Suppressor macrophage treated with lipopolysaccharide for 4 hours (primary cell): ENCODE measurements around the gene CCNH.

Experiments
- DNase-seq: peaks from one replicate; pipeline ENCODE4 v3.0.0-alpha.2; 2020

Gene CCNH

GRCh38 chr5:87412630-87413342 lies at the start of gene CCNH:
TSS of gene CCNH (minus strand) at chr5:87412930. CDS start at chr5:87412794, 136 bp downstream.
- DNase-seq = peak; percentile 99

- DNase-seq = no peak
Observed at GRCh38 chr5:87457706-87458105, 45.0 kb upstream of the CCNH start.

DNA sequence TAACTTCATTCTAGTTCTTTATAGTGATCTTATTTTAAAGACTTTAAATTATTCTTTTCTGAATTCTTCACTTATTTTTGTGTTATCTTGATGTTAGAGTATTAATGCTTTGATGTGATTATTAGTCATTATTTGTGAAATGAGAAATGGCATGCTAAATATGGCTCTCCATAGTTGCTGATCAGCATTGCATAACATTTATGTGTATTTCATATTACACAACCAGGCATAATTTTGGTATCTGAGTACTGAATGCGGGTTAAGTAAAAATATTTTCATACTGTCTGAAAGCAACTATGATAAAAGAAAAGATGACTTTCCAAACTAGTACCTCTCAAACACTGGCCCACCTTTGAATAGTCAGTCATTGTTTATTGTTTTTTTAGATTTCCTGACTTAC lies 41.1 kb upstream of the CCNH start:
- DNase-seq = no peak

GRCh38 chr5:87452837-87453236 lies 40.1 kb upstream of the CCNH start:
- DNase-seq = no peak

DNA sequence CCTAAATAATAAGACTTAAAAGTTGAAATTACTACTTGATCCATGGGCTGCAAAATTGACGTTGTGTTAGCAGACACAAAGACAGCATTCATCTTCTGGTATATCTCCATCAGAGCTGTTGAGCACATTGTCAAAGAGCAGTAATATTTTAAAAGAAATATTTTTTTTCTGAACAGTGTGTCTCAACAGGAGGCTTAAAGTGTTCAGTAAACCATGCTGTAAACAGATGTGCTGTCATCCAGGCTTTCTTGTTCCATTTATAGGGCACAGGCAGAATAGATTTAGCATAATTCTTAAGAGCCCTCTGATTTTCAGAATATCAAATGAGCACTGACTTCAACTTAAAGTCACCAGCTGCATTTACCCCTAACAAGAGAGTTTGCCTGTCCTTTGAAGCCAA lies 29.7 kb upstream of the CCNH start:
- no peak for DNase-seq

DNA sequence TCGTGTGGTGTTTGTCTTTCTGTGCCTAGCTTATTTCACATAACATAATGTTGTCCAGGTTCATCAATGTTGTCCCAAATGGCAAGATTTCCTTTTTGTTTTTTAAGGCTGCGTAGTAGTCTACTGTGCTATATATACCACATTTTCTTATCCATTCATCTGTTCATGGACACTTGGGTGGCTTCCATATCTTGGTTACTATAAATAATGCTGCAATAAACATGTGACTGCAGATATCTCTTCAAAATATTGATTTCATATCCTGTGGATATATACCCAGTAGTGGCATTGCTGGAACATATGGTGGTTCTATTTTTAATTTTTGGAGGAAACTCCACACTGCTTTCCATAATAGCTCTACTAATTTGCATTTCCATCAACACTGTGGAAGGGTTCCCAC lies 25.5 kb upstream of the CCNH start:
- DNase-seq = no peak

DNA sequence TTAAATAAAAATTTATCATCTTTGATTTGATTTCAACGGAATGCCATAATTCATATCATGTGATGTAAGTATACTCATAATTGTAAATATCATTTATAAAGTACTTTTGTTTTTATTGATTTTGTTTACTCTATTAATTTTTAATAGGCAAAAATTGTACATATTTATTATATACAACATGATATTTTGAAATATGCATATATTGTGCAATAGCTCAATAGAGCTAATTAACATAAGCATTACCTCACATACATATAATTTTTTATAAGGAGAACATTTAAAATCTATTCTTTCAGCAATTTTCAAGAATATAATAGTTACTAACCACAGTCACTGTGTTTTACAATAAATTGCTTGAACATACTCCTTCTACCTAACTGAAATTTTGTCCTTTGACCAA lies 25.0 kb upstream of the CCNH start:
- DNase-seq = no peak

GRCh38 chr5:87435144-87435694 lies 22.5 kb upstream of the CCNH start:
- no peak for DNase-seq

DNA sequence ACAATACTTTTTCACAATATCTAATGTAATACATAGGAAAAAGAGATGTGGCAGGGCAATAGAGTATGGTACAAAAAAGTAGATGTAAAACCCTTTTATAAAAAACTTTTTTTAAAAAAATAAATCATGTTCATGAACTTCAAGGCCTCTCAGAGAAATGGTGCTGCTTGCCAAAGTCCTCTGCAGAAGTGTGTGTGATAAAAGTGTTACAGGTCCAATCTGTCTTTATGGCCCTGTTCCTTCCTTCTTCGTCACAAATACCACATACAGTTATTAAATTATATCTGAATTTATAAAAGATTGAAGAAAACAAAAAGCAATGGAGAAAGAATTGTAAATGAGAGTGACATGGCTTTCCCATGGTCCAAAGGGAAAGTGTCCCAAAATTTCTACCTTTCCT lies 21.7 kb upstream of the CCNH start:
- DNase-seq = no peak

DNA sequence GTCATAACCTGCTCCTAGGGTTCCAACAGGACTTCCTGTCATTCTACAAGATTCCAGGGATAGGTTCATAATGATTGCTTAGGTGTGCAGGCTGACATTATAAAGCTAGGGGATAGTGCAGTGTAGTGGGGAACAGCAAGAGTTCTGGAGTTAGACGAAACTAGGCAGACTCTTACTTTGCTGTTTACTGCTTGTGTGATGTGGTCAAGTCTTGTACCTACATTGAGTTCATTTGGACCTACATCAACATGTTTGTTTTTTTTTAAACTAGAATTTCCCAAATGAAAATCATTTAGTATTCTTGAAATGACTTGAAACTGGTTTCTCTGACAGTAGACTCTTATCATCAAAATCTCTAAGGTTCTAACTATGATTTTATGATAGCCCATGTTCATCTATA lies 21.2 kb upstream of the CCNH start:
- DNase-seq = no peak

- no peak for DNase-seq
Observed at GRCh38 chr5:87432460-87432859, 19.7 kb upstream of the CCNH start.

DNA sequence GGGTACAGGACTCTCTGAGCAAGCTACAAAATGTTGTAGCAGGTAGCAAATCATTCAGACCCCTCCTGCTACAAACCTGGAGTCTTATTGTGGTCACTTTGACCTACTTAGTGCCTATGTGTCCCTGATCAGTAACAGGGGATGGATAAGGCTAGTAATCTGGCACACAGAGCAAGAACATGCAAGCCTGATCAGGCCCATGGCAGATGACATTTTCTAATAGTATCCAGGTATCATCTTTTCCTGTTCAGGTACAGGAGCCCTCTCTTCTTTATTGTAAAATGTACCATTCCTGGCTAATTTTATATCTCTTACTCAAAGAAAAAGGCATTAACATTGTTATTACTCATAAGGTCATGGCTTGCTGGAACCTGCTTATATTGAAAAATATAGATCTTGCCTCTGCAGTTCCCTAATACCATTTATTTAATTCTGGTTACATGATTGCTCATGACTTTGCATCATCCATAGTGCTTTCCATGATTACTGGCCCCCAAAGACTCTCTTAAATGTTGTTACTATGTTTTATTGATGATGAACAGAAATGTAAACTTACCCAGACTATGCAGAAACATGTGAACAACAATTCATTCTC lies 18.2 kb upstream of the CCNH start:
- DNase-seq = no peak

- DNase-seq = no peak
Observed at GRCh38 chr5:87423755-87424154, 11.0 kb upstream of the CCNH start.

GRCh38 chr5:87421307-87421706 lies 8.6 kb upstream of the CCNH start:
- DNase-seq = no peak

DNA sequence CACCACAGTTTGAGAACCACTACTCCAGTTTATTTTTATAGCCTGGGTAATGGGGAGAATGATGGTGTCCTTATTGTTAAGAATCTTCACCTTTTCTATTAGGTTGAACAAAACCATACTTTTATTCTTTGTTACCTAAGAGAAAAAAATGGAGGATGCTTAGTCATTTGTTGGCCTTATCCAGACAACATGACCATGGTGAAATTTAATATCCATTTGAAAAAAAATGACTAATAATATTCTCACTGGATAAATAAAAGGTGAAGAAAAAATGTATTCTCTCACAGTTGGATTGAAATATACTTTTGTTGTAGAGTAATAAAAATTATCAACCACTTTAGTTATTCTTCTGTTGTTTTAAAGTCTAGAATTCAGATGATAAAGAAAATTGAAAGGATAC lies 5.8 kb upstream of the CCNH start:
- DNase-seq = no peak

GRCh38 chr5:87413343-87413645 lies 564 bp upstream of the CCNH start:
- DNase-seq = no peak

- peak; percentile 63 for DNase-seq
Observed at GRCh38 chr5:87411973-87412629, 629 bp downstream of the CCNH start.

GRCh38 chr5:87411586-87411972 lies 1.2 kb downstream of the CCNH start:
- DNase-seq = no peak

- DNase-seq = no peak
Observed at GRCh38 chr5:87410931-87411330, 1.8 kb downstream of the CCNH start.

DNA sequence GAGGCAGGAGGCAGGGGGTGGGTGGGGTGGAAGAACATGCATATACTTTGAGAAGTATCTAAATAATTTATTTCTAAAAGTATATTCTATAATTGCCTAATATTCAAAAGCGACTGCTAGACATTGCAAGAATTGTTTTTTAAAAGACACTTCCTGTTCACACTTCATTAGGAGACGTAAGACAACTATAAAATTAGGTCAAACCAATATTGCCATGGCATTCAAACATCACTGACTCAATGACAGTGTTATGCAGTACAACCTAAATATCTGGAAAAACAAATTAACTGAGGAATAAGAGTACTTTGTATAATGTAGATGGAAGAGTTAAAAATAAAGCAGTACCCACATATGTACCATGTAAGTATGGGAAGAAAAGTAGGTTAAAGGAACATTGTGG lies 4.5 kb downstream of the CCNH start:
- DNase-seq = no peak

- no peak for DNase-seq
Observed at GRCh38 chr5:87405472-87406155, 7.1 kb downstream of the CCNH start.

DNA sequence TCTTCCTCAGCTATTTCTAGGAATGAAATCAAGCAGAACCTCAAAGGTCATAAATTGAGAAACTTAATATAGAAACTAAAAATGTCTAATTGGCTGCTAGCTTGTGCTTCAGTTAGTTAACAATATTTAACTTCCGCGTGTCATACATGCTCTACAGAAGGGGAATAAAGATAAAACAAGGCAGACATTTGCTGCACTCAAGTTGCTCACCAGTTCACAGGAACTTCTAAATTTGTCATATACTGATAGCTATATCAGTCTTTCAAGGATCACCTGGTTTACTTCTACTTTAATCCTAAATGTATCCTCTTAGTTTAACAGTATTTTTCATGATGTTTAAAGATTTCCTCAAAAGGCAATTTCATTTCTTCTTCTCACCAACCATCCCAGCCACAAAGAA lies 8.4 kb downstream of the CCNH start:
- DNase-seq = no peak

DNA sequence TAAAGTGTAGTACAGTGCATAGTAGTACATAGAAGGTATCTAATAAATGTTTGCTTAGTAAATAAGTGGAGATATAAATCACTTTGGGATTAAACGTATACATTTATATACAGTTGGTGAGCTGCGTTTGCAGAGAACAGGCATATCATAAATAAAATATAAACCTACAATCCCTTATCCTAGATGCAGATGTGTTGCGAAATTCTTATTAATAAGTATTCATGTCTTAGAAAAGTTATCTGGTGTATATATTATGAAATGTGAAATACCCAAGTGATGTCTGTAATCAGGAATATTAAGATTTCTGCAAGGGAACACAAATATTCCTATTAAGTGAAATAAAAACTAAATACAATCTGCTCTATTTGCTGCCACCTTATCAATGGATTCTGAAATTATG lies 8.8 kb downstream of the CCNH start:
- DNase-seq = no peak

GRCh38 chr5:87403409-87403808 lies 9.3 kb downstream of the CCNH start:
- no peak for DNase-seq
